ENCODE data around the gene FERMT3.

DNA sequence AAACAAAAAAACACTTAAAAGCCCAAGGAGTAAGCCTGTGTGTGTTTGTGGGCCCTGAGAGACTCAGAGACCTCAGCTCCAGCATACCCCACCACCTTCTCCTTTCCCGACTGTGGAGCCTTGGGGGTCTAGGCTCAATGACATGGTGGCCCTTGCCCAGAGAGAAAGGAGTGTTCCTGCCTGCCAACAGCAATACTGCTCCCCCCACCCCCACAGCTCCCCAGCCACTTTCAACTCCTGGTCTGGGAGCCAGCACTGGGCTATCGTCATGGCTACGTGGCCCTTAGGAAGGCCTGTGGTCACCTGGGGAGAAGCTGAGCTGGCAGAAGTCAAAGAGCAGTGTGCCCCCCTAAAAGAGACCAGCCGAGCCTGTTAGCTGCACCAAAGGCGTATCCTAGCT is 37.6 kb downstream of the FERMT3 start:
- TF ChIP-seq POLR2AphosphoS5 (IDR thresholded peaks at IDR 0.05; ENCODE audit: low read depth, low read length), result no peak; the same call in 1 of the 2 replicates
- no peak; the same call in 1 of the 2 replicates for TF ChIP-seq POLR2A (IDR thresholded peaks at IDR 0.05; ENCODE audit: low read depth, low read length)
- no peak for TF ChIP-seq TAF1 (IDR thresholded peaks at IDR 0.05; ENCODE audit: low read depth, low read length)
- no peak for TF ChIP-seq PAX5 (IDR thresholded peaks at IDR 0.05; ENCODE audit: insufficient read depth, low read length, severe bottlenecking)
